Kidney epithelial cell (primary cell): ENCODE results near the gene TAS1R2. TPM values are rescaled to one million over a fixed set of nuclear protein-coding genes. Genes with fewer than 3 reads are reported as not detected.

ENCODE experiments used
- DNase-seq: peaks from one replicate; pipeline ENCODE4 v3.0.0-alpha.2; 2010; ENCODE audit warnings: low read depth
- H3K27me3 ChIP-seq: 2 replicates; pipeline ENCODE4 v1.6.0; 2011; ENCODE audit warnings: low read length; ENCODE audit not compliant: control insufficient read depth, insufficient read depth
- H3K36me3 ChIP-seq: 2 replicates; pipeline ENCODE4 v1.5.1; 2011; ENCODE audit warnings: low read length; ENCODE audit not compliant: control insufficient read depth, insufficient read depth
- H3K4me3 ChIP-seq: 2 replicates; pipeline ENCODE4 v1.5.1; 2011; ENCODE audit warnings: low read depth, mild to moderate bottlenecking, control low read depth, low read length
- total RNA-seq: library from RNA; depleted of rRNA; stranded (reverse); fragments of >200 nt; gene quantifications from 2 replicates; pipeline ENCODE4 v1.2.3, GENCODE V29; 2015
- TF ChIP-seq, protein P1 (sequence below): IDR thresholded peaks from 2 replicates; pipeline ENCODE4 v1.5.1; 2011; ENCODE audit warnings: mild to moderate bottlenecking, moderate library complexity, low read length, control low read depth, inconsistent platforms; ENCODE audit not compliant: insufficient read depth, poor library complexity, severe bottlenecking

Gene TAS1R2
- total RNA-seq, 1 donor from 2014 or later = not detected

DNA sequence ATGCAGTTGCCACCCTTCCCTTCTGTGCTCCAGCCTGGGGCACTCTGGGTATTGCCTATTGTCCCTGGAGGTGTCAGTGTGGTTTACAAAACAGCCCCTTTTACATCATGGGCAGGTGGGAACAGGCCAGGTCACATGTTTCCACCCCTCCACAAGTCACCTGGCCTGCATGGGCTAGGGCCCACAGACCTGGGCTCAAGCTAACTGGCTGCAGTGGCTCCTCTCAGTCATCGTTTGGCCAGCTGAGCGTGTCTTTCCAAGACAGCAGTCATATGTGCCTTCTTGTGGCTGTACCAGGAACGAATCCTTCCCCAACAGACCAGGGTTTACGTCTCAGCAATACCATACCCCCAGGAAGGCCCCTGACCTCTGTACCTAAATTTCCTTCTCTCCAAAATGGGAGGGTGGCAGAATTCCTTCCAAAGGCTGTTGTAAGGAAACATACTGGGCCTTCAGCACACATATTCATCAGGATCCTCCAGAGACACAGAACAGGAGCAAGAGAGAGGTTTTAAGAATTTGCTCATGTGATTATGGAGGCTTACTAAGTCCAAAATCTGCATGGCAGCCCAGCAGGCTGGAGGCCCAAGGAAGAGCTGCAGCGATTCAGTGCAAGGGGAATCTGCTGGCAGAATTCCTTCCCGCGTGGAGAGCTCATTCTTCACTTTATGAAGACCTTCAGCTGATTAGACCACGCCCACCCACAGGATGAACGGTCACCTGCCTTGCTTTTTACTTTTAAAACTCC, 10.6 kb upstream of the TAS1R2 start:
- H3K4me3 ChIP-seq = no peak overlapping the region
- TF ChIP-seq, protein P1, sequence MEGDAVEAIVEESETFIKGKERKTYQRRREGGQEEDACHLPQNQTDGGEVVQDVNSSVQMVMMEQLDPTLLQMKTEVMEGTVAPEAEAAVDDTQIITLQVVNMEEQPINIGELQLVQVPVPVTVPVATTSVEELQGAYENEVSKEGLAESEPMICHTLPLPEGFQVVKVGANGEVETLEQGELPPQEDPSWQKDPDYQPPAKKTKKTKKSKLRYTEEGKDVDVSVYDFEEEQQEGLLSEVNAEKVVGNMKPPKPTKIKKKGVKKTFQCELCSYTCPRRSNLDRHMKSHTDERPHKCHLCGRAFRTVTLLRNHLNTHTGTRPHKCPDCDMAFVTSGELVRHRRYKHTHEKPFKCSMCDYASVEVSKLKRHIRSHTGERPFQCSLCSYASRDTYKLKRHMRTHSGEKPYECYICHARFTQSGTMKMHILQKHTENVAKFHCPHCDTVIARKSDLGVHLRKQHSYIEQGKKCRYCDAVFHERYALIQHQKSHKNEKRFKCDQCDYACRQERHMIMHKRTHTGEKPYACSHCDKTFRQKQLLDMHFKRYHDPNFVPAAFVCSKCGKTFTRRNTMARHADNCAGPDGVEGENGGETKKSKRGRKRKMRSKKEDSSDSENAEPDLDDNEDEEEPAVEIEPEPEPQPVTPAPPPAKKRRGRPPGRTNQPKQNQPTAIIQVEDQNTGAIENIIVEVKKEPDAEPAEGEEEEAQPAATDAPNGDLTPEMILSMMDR = no peak
- H3K36me3 ChIP-seq = no peaks in the 10 kb centered on the region
- no peak for DNase-seq
- peaks cover 10% of the 10 kb centered on the region for H3K27me3 ChIP-seq

DNA sequence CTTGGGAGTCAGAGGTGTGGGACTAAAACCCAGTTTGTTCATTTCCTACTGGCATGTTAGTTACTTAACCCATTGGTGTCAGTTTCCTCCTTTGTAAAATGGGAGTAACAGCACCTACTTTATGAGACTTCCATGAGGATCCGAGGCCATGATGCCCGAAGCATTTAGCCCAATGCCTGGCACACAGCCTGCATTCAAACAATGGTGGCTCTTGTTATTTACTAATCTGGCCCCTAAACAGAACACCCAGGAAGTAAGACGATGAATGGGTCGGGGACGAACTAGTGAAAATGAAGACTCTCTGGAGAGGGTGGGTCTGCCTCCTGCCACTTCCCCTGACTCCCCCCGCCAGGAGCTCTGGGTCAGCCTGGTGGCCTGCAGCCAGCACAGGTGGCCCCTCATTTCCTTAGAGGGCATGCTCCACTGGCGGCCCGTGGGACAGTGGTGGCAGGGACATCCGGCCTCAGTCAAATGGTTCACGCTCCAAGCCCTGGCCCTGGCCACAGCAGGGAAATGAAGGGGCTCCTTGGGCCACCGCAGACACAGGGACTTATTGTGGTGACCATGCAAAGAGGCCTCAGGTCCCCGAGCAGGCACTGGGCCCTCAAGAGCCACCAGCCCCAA, 9.5 kb upstream of the TAS1R2 start:
- no peak for DNase-seq
- Histone ChIP-seq H3K27me3 (peaks cover 13% of the 10 kb centered on the region), H3K36me3 (no peaks in the 10 kb centered on the region), H3K4me3 (no peak overlapping the region)
- TF ChIP-seq, protein P1 = no peak

DNA sequence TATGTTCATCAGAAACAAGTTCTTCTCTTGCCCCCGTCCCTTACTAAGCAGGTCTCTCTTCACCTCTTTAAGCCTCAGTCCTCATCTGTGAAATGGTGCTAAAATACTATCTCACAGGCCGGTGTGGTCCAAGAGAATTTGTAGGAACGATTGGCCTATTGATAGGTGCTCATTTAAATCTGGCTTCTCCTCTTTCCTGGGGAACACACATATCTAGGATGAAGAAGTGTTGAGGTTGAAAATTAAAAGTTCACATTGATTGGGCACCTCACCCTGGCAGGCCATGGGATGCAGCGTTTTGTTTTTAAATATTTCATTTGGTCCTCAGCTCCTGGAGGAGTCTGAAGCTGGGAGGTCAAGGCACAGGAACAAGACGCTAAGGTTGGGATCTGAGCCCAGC, 8.9 kb upstream of the TAS1R2 start:
- Histone ChIP-seq H3K4me3 (no peak overlapping the region), H3K27me3 (peaks cover 13% of the 10 kb centered on the region), H3K36me3 (no peaks in the 10 kb centered on the region)
- TF ChIP-seq, protein P1 = no peak
- DNase-seq = no peak

- TF ChIP-seq, protein P1 = no peak
- Histone ChIP-seq H3K4me3 (no peak overlapping the region), H3K27me3 (peaks cover 13% of the 10 kb centered on the region), H3K36me3 (no peaks in the 10 kb centered on the region)
- no peak for DNase-seq
Measured at GRCh38 chr1:18866846-18867245, 7.4 kb upstream of the TAS1R2 start.

DNA sequence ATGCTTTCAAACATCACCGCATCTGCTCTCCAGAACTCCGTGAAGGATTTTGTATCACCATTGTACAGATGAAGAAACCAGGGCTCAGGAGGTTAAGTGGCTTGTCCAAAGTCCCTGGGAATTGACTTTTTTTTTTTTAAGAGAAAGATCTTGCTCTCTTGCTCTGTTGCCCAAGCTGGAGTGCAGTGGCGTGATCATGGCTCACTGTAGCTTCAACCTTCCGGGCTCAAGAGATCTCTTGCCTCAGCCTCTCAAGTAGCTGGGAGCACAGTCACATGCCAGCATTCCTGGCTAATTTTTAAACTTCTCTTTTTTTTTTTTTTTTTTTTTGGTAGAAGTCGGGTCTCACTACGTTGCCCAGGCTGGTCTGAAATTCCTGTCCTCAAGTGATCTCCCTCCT, 6.9 kb upstream of the TAS1R2 start:
- TF ChIP-seq, protein P1 = no peak
- H3K4me3 ChIP-seq = no peak overlapping the region
- H3K27me3 ChIP-seq = peaks cover 14% of the 10 kb centered on the region
- H3K36me3 ChIP-seq = no peaks in the 10 kb centered on the region
- no peak for DNase-seq
